GM13977 (cell line): ENCODE measurements around the gene TCF19.

Source experiments
- DNase-seq: peaks from one replicate; pipeline ENCODE4 v3.0.0; 2012; ENCODE audit warnings: low spot score
- in situ Hi-C: fragments of 300-500 bp; cut with MboI; formaldehyde crosslinking; loops from one replicate; pipeline ENCODE4 v1.12.0; 2022; ENCODE audit warnings: low sequenced_read_pairs, low pct_unique_long_range_greater_than_20kb, mixed read lengths, inconsistent platforms; ENCODE audit not compliant: unreplicated experiment
- TF ChIP-seq, protein P1 (sequence below): IDR thresholded peaks from 2 replicates; pipeline ENCODE4 v1.5.1; 2012; ENCODE audit warnings: mild to moderate bottlenecking, control low read depth; ENCODE audit not compliant: insufficient read depth; ENCODE audit errors: extremely low read depth, missing control alignments

TCF19 gene

DNA sequence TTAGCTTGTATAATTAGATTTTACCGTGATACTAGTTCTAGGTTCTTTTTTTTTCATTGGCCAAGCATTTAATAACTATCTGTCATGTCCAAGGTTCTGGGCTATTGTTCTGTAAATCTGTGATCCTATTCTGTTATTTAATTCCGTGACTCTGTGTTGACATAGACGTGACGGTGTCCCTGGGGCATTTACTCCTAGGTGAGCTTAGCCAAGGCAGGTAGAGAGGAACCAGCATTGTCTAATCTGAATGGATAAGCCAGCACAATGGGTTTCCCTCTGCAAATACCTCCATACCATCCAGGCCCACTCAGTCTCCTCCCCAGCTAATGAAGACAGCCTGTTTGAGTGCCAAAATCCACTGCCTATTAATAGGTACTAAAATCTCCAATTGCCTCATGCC, 29.3 kb upstream of the TCF19 start:
- DNase-seq = no peak
- TF ChIP-seq, protein P1, sequence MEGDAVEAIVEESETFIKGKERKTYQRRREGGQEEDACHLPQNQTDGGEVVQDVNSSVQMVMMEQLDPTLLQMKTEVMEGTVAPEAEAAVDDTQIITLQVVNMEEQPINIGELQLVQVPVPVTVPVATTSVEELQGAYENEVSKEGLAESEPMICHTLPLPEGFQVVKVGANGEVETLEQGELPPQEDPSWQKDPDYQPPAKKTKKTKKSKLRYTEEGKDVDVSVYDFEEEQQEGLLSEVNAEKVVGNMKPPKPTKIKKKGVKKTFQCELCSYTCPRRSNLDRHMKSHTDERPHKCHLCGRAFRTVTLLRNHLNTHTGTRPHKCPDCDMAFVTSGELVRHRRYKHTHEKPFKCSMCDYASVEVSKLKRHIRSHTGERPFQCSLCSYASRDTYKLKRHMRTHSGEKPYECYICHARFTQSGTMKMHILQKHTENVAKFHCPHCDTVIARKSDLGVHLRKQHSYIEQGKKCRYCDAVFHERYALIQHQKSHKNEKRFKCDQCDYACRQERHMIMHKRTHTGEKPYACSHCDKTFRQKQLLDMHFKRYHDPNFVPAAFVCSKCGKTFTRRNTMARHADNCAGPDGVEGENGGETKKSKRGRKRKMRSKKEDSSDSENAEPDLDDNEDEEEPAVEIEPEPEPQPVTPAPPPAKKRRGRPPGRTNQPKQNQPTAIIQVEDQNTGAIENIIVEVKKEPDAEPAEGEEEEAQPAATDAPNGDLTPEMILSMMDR = no peak
- in situ Hi-C loops = no loop called here

DNA sequence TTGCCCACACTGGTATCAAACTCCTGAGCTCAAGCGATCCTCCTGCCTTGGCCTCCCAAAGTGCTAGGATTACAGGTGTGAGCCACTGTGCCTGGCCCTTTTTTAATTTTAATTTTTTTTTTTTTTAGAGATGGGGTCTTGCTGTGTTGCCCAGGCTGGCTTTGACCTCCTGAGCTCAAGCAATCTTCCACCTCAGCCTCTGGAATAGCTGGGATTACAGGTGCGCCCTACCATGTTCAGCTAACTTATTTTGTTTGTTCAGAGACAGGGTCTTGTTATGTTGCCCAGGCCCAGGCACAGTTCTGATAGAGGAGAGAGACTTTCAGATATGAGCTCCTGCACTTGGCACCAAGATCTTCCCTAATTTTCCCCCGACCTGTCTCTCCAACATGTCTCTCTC, 27.6 kb upstream of the TCF19 start:
- DNase-seq = no peak
- in situ Hi-C loops = loop anchor here (10.0 kb wide), 1 partner anchor 234 kb away; no protein-coding TSS in a partner anchor
- TF ChIP-seq, protein P1 = no peak

DNA sequence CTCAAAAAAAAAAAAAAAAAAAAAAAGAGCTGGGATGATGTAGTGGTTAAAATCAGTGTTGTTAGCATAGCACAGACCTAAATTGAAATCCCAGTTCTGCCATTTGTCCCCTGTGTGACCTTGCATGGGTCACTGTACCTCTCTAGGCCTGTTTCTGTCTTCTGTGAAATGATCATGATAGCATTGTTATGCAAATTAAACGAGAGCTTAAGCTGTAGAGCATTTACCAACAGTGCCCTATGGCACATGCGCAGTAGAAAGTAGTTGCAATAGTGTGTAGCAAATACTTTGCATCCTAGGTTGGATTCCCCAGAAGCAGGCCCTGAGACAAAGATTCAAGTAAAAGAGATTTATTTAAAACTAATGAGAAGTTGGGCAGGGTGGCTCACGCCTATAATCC, 26.8 kb upstream of the TCF19 start:
- no peak for DNase-seq
- TF ChIP-seq, protein P1 = no peak
- in situ Hi-C loops = loop anchor here (10.0 kb wide), 1 partner anchor 233 kb away; no protein-coding TSS in a partner anchor

DNA sequence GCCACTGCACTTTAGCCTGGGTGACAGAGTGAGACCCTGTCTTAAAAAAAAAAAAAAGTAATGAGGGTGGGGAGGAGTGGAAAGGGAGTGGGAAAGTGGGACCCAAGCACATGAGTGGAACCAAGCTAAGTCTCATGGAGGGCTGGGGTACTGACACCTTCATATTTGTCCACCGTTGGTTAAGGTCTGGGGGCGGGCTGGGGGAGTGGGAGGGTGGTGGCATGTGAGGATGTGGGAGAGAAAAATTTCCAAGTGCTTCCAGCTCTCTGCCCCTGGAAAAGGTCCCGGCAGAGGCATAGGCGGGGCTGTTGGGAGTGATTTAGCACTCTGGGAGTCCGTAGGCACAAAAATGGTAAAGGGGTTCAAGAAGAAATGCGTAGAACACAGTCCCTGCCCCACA, 25.6 kb upstream of the TCF19 start:
- TF ChIP-seq, protein P1 = no peak
- in situ Hi-C loops = loop anchor here (10.0 kb wide), 1 partner anchor 232 kb away; no protein-coding TSS in a partner anchor
- DNase-seq = no peak

DNA sequence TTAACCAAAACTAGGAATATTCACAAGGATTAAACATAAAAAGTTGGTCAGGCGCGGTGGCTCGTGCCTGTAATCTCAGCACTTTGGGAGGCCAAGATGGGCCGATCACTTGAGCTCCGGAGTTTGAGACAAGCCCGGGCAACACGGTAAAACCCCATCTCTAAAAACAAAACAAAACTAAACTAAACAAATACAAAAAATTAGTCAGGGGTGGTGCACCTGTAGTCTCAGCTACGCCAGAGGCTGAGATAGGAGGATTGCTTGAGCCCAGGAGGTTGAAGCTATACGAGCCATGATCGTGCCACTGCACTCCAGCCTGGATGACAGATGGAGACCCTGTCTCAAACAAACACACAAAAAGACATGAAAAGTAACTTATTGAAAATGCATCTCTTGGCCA, 22.7 kb upstream of the TCF19 start:
- in situ Hi-C loops = loop anchor here (5.0 to 10.0 kb wide), 2 partner anchors 57 to 229 kb away; no protein-coding TSS in a partner anchor
- TF ChIP-seq, protein P1 = no peak

DNA sequence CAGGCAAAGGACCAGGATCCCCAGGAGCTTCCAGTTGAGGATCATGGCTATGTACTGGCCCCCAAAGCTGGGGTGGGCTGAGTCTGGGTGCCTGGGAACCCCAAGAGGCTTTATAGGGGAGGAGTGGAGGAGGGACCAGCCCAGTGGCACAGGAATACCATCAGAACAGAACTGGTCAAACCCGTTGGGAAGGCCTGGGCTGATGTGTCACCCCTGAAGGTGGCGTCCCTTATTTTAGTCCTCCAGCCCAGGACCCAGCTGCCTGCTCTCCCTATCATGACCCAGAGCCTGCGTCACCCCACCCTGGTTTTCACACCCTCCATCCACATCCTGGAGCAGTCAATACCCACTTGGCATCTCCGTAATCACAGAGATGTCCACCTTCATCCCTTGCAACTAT, 19.4 kb upstream of the TCF19 start, which contains the start of gene PSORS1C2:
TSS of gene PSORS1C2 (minus strand) at position 85 of the 400 bp plus-strand sequence. CDS start at position 45, 40 bp downstream.
- in situ Hi-C loops = loop anchor here (5.0 to 10.0 kb wide), 2 partner anchors 53 to 226 kb away; no protein-coding TSS in a partner anchor
- DNase-seq = no peak
- TF ChIP-seq, protein P1 = no peak

More for the DNA sequence above, 22.7 kb upstream of the TCF19 start:
- no peak for DNase-seq

DNA sequence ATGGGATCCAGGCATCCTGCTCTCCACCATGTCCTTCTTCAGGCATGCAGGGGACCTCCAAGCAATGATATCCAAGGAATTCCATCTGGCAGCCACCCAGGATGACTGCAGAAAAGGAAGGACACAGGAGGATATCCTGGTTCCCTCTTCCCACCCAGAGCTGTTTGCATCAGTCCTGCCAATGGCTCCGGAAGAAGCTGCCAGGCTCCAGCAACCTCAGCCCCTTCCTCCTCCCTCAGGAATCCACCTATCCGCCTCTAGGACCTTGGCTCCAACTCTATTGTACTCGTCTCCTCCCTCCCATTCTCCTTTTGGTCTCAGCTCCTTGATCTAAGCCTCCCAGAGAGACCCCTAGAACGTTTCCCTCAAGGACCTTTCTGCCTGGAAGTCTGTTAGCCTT, 18.8 kb upstream of the TCF19 start:
- DNase-seq = no peak
- in situ Hi-C loops = loop anchor here (5.0 to 10.0 kb wide), 2 partner anchors 53 to 225 kb away; no protein-coding TSS in a partner anchor

More for the DNA sequence above, 18.8 kb upstream of the TCF19 start:
- TF ChIP-seq, protein P1 = no peak
